HEK293 (cell line): ENCODE data around the gene MBOAT2.
A peak's percentile ranks its signal among the peaks of the same experiment; 100 is the strongest.

Source experiments
- CTCF ChIA-PET: fragments of 350-600 bp; formaldehyde crosslinking; extraction: SDS; loops from one replicate; lab custom pipeline; 2021; ENCODE audit warnings: antibody characterized with exemption; lab: Yijun Ruan, JAX
- POLR2A ChIA-PET: fragments of 300-600 bp; formaldehyde crosslinking; extraction: SDS; loops from one replicate; lab custom pipeline; 2020; ENCODE audit warnings: antibody characterized with exemption, inconsistent platforms; lab: Yijun Ruan, JAX
- H3K27ac ChIP-seq: fragments of 200-500 bp; sonication (Bioruptor generic); 2 replicates; pipeline ENCODE4 v1.5.1; 2014; ENCODE audit warnings: low read depth, low read length, control low read depth, inconsistent platforms; ENCODE audit errors: extremely low read depth
- H3K36me3 ChIP-seq, 2 experiments: fragments of 200-500 bp in 1 of 2; sonication (Bioruptor generic) in 1 of 2; 1 replicate in 1 of 2; 2 replicates in 1 of 2; pipeline ENCODE4 v1.5.1; 2014 to 2017; ENCODE audit warnings: inconsistent platforms in 2 of 2, low read length in 2 of 2; ENCODE audit not compliant: control insufficient read depth in 2 of 2, insufficient read depth in 1 of 2
- H3K4me1 ChIP-seq: fragments of 200-500 bp; sonication (Bioruptor generic); 2 replicates; pipeline ENCODE4 v1.5.1; 2014; ENCODE audit warnings: mild to moderate bottlenecking, low read length, inconsistent platforms; ENCODE audit not compliant: control insufficient read depth, insufficient read depth
- H3K4me3 ChIP-seq: 2 replicates; pipeline ENCODE4 v1.5.1; 2011; ENCODE audit warnings: low read depth, mild to moderate bottlenecking, control low read depth, low read length, moderate library complexity
- H3K9me3 ChIP-seq: fragments of 200-500 bp; sonication (Bioruptor generic); 2 replicates; pipeline ENCODE4 v1.5.1; 2014; ENCODE audit warnings: low read depth, low read length, inconsistent platforms; ENCODE audit not compliant: control insufficient read depth, insufficient read depth
- MYNN ChIP-seq: fragments of 450-650 bp; formaldehyde crosslinking; IDR thresholded peaks from 2 replicates; pipeline ENCODE4 v1.5.1; 2016; ENCODE audit warnings: missing biosample characterization, missing genetic modification characterization, borderline replicate concordance
- OSR2 ChIP-seq: fragments of 450-650 bp; formaldehyde crosslinking; IDR thresholded peaks from 2 replicates; pipeline ENCODE4 v1.5.1; 2016; ENCODE audit warnings: missing biosample characterization, missing genetic modification characterization
- PBX3 ChIP-seq: sonication (generic); formaldehyde crosslinking; IDR thresholded peaks from 2 replicates; pipeline ENCODE4 v1.8.1; 2022; ENCODE audit warnings: mild to moderate bottlenecking, moderate library complexity, missing genetic modification reagents
- PRDM10 ChIP-seq: fragments of 450-650 bp; formaldehyde crosslinking; IDR thresholded peaks from 2 replicates; pipeline ENCODE4 v1.5.1; 2016; ENCODE audit warnings: missing biosample characterization, missing genetic modification characterization
- PRDM6 ChIP-seq: fragments of 450-650 bp; formaldehyde crosslinking; IDR thresholded peaks from 2 replicates; pipeline ENCODE4 v1.5.1; 2017; ENCODE audit warnings: missing biosample characterization, missing genetic modification characterization
- ZBTB10 ChIP-seq: fragments of 450-650 bp; formaldehyde crosslinking; IDR thresholded peaks from 2 replicates; pipeline ENCODE4 v1.5.1; 2016; ENCODE audit warnings: missing biosample characterization, missing genetic modification characterization
- ZBTB17 ChIP-seq: fragments of 450-650 bp; formaldehyde crosslinking; IDR thresholded peaks from 2 replicates; pipeline ENCODE4 v1.5.1; 2016; ENCODE audit warnings: missing biosample characterization, missing genetic modification characterization
- ZBTB26 ChIP-seq: fragments of 450-650 bp; formaldehyde crosslinking; optimal IDR thresholded peaks from 2 replicates; pipeline ENCODE3; 2016; ENCODE audit warnings: missing biosample characterization, mild to moderate bottlenecking, missing genetic modification characterization
- ZIC2 ChIP-seq: fragments of 450-650 bp; formaldehyde crosslinking; IDR thresholded peaks from 2 replicates; pipeline ENCODE4 v1.5.1; 2016; ENCODE audit warnings: missing biosample characterization, missing genetic modification characterization
- ZNF140 ChIP-seq: fragments of 450-650 bp; formaldehyde crosslinking; IDR thresholded peaks from 2 replicates; pipeline ENCODE4 v1.5.1; 2016; ENCODE audit warnings: missing biosample characterization, missing genetic modification characterization
- ZNF18 ChIP-seq: fragments of 450-650 bp; formaldehyde crosslinking; IDR thresholded peaks from 2 replicates; pipeline ENCODE4 v1.5.1; 2016; ENCODE audit warnings: missing biosample characterization, missing genetic modification characterization
- ZNF280C ChIP-seq: fragments of 450-650 bp; formaldehyde crosslinking; IDR thresholded peaks from 2 replicates; pipeline ENCODE4 v1.5.1; 2016; ENCODE audit warnings: missing biosample characterization, missing genetic modification characterization
- ZNF335 ChIP-seq: fragments of 450-650 bp; formaldehyde crosslinking; conservative IDR thresholded peaks from 2 replicates; pipeline ENCODE4 v1.5.1; 2016; ENCODE audit warnings: missing biosample characterization, missing genetic modification characterization
- ZNF341 ChIP-seq: fragments of 450-650 bp; formaldehyde crosslinking; IDR thresholded peaks from 2 replicates; pipeline ENCODE4; 2016; ENCODE audit warnings: low read depth, missing biosample characterization, missing genetic modification characterization
- ZNF449 ChIP-seq: fragments of 450-650 bp; formaldehyde crosslinking; IDR thresholded peaks from 2 replicates; pipeline ENCODE4 v1.5.1; 2017; ENCODE audit warnings: missing biosample characterization, mild to moderate bottlenecking, missing genetic modification characterization, moderate library complexity
- ZNF501 ChIP-seq: fragments of 450-650 bp; formaldehyde crosslinking; IDR thresholded peaks from 2 replicates; pipeline ENCODE4 v1.5.1; 2016; ENCODE audit warnings: missing biosample characterization, missing genetic modification characterization
- ZNF624 ChIP-seq: fragments of 450-650 bp; formaldehyde crosslinking; IDR thresholded peaks from 2 replicates; pipeline ENCODE4 v1.5.1; 2017; ENCODE audit warnings: missing biosample characterization, missing genetic modification characterization
- ZNF843 ChIP-seq: fragments of 450-650 bp; formaldehyde crosslinking; IDR thresholded peaks from 2 replicates; pipeline ENCODE4 v1.5.1; 2016; ENCODE audit warnings: missing biosample characterization, missing genetic modification characterization
- ZSCAN5A ChIP-seq: fragments of 450-650 bp; formaldehyde crosslinking; IDR thresholded peaks from 2 replicates; pipeline ENCODE4 v1.5.1; 2016; ENCODE audit warnings: missing biosample characterization, missing genetic modification characterization

MBOAT2 gene

GRCh38 chr2:9029721-9030120, 26.2 kb upstream of the MBOAT2 start:
- H3K4me3 ChIP-seq: no peak overlapping the region
- no peak overlapping the region for H3K27ac ChIP-seq
- ChIA-PET POLR2A (no interaction called here), CTCF (interaction anchor here (1.2 to 1.8 kb wide), 2 partner anchors 11 to 157 kb away, joined by 3 to 5 read pairs; no protein-coding TSS in a partner anchor)
- H3K36me3 ChIP-seq: no peaks in the 10 kb centered on the region
- peaks cover 13% of the 10 kb centered on the region for H3K4me1 ChIP-seq
- H3K9me3 ChIP-seq: no peaks in the 10 kb centered on the region
- TF ChIP-seq ZNF624 (tag by site-specific recombination): no peak
- TF ChIP-seq OSR2 (tag by site-specific recombination): 0 out of 2 replicates have a peak, but pooled peaks have one; percentile 21
- TF ChIP-seq PRDM10 (tag by site-specific recombination): 0 out of 2 replicates have a peak, but pooled peaks have one; percentile 14
- TF ChIP-seq ZIC2: peak; percentile 93
- no peak for TF ChIP-seq PBX3
- 0 out of 2 replicates have a peak, but pooled peaks have one; percentile 27 for TF ChIP-seq ZNF843 (tag by site-specific recombination)
- TF ChIP-seq ZNF280C (tag by site-specific recombination): no peak
- no peak for TF ChIP-seq ZNF449 (tag by site-specific recombination)
- no peak for TF ChIP-seq ZNF341
- no peak for TF ChIP-seq ZNF140
- TF ChIP-seq ZBTB26 (tag by site-specific recombination): no peak
- no peak for TF ChIP-seq ZNF501
- no peak for TF ChIP-seq ZSCAN5A (tag by site-specific recombination)
- 0 out of 2 replicates have a peak, but pooled peaks have one; percentile 11 for TF ChIP-seq ZBTB17 (tag by site-specific recombination)
- TF ChIP-seq ZNF18: no peak
- TF ChIP-seq MYNN (tag by site-specific recombination): no peak
- no peak for TF ChIP-seq ZBTB10 (tag by site-specific recombination)
- peak; percentile 43; the same call in 1 of the 2 replicates for TF ChIP-seq PRDM6 (tag by site-specific recombination)
- 0 out of 2 replicates have a peak, but pooled peaks have one; percentile 13 for TF ChIP-seq ZNF335 (tag by site-specific recombination)
